HG03354 (cell line): Measurements from ENCODE around the gene UBD.

Experiments
- ATAC-seq: cut with Tn5 transposase; IDR thresholded peaks from one replicate; pipeline ENCODE4 v1.9.1; 2021; ENCODE audit warnings: mild to moderate bottlenecking; ENCODE audit not compliant: unreplicated experiment, poor library complexity, severe bottlenecking

UBD gene

DNA sequence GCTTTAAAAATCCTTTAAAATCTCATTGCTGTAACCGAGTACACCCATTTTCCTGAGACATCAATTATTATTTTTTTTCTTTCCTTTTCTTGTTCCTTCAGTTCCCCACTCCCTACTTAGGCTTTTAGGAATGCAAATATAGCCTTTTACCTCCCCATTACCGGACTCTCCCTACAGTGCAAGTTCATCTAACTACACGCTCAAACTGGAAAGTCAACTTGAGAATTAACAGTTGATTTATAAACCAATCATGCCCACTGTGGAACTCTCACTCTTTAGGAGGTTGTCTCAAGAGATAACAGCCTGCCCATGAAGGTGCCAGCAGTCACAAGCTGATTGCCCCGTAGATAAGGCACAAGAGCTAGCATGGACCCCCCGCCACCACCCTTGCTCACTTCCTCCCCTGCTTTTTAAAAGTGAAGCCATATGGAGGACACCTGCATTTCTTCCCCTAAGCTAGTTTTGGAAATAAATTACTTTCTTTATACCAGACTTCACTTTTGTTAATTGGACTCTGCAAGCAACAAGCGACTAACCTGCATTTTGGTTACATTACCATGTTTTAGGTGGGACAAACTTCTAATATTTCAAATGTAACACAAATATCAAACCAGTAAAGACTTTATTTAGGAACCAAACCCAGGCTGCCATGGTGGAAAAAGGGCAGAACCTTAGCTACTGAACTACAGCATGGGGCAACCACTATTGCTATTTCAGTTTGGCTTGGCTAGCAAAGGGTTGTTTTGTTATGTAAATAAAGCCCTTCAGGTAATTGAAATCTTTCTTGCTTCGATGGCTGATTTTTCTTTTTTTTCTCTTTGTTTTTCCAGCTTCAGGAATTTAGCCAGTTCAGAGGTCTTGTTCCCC lies 34.9 kb downstream of the UBD start:
- no peak for ATAC-seq

DNA sequence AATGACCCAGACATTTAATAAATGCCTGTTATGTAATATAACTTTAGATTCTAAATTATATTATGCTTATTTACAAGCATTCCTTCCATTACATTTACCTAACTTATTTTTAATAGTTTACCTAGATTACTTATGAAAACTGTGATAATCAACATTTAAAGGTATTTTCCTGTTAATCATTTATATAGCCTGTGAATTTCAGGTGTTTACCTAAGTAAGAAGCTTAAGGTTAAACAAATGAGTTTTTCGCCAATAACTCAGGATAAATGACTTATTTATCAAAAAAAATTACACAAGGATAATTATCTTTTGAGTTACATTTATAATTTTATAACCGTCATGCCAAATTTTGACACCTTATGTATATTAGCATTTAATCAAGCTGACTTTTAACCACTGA lies 35.5 kb downstream of the UBD start:
- no peak for ATAC-seq

DNA sequence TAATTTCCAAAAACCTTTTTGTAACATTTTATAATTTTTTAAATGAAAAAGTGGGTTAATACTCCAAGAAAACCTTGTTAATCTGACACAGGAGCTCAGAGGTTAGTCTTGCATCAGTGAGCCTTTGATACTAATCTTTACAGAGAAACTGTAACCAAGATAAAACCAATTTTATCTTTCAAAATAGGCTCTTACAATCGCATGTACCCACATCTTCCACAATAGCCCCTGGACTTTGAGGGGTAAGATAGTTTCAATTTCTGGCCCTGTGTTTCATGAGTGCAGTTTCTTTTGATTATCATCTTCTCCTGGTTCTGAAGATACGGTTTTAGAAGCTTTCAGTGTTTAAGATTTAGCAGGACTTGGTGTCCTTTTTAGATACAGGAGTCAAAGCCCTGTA lies 37.3 kb downstream of the UBD start:
- ATAC-seq: no peak

DNA sequence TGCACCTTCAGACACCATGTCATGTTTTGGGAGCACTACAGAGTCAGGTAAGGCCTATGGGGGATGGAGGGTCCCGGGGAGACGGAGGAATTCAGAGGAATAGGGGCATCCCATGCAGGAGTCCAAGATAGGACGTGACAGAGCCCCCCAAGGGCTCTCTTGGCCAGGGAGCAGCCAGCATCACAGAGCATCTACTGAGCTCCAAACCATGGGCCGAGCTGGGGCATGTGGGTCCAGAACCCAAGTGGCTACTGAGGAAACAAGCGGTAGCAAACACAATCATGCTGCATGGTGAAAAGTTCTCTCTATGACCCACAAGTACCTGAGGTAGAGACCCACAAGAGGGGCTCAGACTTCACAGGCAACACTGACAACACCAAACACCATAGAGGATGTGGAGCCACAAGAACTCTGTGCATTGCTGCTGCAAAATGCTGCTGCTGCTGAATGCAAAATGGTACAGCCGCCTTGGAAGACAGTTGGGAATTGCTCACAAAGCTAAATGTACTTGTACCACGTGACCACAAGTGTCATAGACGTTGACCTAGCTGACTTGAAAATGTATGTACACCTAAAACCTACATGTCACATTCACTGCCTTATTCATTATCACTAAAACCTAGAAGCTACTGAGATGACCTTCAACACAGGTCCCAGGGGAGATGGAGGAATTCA lies 38.4 kb downstream of the UBD start:
- ATAC-seq: no peak

DNA sequence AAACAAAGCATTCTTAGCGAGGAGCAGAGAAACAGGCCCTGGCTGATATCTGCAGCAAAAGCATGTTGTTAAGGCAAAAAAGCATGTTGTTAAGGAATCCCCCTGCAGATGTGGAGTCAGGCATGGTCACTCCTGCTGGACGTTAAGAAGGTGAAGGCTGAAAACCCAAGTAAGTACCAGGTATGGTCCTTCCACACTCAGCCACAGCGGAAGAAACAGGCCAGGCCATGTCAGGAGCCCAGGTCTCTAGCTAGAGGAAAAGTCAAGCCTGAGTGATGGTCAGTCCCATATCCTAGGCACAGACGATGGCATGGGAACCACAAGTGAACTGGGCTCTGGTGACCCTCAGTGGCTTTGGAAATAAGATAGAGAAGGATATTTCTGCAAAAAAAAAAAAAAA lies 39.3 kb downstream of the UBD start:
- no peak for ATAC-seq

DNA sequence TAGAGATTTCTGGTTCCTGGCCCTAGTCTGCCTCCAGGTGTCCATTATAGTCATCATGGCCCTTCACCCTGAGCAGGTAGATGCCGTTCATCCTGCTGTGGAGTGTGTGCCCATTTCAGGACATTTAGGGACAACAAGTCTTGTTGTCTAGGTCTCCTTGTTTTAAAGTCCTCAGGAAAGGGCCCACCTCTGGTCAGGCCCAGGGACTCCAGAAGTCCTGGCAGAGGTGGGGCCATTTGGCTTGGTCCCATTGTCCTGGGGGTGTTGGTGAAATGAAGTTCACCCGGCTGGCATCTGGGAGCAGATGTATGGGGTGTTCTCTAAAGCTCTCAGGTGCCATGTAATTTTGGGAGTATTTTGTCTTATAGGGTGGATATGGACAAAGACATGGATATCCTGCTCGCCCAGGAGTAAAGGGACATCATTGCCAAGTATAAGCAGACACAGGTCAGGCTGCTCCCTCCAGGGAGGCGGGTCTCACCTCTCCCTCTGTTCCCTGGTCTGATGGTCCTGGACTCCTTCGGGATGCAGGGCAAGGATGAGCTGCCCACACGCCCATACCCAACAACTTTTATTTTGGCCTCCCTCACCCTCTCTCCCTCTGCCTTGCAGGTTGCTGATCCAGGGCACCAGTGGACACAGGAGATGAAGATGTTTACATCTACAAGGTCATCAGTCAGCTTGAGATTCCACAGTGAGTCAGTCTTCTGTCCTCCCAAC lies 40.1 kb downstream of the UBD start:
- no peak for ATAC-seq

DNA sequence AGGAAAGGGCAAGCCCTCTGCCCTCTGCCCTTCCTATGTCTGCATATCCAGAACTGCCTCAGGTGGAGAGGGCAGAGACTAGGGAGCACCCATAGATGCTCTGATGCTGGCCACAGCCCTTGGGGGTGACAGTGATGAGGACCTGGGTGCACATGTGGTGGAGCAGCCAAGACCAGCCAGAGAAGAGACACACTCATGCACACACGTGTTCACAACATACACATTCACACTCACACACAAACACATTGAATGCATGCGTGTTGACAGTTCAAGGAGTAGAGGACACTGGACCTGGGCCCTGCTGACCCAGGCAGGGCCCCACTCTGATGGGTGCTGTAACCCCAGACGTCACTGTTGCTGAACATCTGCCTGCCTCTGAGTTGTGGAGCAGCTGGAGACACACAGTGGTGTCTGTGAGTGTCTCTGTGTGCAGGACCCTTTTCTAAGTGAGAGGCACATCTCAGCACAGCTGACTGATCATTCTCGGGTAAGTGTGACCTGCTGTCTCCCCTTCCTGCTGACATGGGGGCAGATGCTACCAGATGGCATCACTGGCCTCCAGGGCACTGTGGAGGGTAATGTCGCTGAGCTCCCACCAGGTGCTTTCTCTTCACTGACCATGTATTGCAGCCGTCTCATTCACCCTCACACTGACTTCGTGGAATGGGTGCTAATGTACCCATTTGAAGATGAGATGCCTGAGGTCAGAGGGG lies 41.6 kb downstream of the UBD start:
- no peak for ATAC-seq

DNA sequence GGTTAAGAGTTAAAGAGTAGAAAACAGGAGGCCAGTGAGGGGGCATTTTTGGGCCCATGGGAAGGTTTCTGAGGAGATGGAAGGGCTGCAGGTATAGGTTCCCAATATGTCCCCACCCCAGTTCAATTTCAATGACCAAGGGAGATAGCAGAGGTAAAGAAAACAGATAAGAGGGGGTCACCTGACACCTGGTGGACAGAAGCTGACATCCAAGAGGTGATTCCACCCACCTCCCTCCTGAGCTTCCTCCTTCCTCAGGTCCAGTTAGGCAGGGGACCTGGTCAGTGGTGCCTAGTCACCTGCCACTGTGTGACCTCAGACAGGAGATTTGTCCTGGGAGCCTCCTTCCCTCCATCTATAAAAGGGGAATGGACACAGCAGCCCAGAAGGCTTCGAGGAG lies 42.3 kb downstream of the UBD start:
- no peak for ATAC-seq

DNA sequence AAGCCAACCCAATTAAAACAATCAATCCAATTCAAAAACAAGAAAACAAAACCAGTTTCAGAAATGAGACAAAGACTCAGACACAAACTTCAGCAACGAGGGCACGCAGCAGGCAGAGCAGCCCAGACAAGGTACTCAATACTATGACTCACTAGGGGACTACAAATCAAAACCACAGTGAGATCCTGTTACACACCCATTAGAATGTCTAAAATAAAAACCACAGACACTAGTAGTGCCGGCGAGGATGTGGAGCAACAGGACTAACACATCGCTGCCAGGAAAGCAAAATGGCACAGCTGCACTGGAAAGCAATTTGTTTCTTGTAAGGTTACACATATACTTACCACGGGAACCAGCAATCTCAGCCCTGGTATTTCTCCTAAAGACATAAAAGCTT lies 43.4 kb downstream of the UBD start:
- ATAC-seq: no peak

DNA sequence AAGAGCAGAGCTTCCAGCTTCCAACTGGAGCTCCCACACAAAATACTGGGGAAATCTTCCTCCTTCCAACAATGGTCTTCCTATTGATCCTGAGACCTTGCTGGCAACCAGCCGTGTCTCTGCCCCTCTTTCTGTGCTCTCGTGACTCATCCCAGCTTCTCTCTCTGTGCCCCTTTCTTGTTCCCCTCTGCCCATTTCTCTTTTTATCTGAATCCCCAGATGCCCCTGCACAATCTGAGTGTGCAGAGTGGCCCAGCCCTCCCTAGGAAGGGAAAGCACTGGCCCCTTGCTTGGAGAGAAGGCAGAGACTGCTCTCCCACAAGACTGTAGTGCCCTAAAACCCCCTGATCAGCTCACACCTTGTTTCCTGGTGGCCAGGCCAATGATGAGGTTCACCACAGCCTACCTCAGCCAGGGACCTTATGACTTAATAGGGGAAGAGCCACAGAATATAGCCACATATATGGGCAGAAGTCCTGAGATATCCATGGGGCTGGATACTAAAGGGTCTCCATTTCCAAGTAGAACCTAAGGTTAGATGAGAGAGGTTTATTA lies 48.7 kb downstream of the UBD start:
- no peak for ATAC-seq

DNA sequence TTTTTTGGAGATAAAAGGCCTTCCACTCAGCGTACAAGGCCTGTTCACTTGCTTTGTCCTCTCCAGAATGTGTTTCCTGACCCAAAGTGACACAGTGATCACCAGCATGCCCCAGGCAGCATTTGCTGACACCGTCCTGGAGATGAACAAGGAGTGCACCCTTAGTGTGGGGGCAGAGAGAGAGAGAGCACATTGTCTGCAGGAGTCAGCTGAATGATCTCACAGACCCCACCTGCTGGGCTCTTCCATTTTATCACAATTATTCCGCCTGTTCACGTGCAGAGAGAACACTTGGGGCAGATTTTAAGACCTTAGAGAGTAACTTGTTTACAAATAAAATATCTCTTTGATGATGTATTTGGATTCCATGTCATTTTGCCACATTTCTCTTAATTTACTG lies 49.3 kb downstream of the UBD start:
- no peak for ATAC-seq

DNA sequence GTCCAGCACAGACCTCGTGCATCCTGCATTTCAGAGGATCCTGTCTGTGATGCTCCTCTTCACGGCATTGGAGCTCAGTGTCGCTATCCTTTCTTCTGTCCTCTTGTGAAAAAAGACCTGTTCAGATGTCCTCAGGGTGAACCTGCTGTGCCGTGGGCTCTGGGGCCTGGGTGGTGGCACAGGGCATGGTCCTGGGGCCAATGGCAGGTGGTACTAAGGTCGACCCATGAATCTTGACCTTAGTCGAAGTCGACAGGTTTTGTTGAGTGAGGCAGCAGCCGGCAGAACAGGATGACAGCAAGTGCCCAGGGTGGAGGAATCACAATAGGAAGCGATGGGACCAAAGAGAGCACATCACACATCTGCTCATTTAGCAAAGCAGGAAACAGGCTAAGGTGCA lies 49.8 kb downstream of the UBD start:
- no peak for ATAC-seq

DNA sequence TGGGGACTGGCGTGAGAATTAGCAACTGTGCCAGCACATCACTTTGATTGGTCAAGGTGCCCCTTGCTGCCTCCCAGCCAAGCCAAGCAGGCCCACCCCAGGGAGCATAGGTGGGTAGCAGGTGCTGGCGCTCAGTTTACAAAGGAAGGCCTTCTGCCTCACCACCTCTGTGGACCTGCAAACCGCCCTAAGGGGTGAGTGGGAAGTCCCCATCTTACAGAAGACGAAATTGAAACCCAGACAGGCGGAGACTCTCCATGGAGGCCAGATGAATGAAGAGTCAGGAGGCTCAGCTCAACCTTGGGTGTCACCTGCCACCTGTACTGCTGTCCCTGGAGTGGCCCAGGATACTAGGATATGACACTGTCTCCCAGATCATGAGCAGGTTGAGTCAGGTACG lies 50.3 kb downstream of the UBD start:
- ATAC-seq: no peak

DNA sequence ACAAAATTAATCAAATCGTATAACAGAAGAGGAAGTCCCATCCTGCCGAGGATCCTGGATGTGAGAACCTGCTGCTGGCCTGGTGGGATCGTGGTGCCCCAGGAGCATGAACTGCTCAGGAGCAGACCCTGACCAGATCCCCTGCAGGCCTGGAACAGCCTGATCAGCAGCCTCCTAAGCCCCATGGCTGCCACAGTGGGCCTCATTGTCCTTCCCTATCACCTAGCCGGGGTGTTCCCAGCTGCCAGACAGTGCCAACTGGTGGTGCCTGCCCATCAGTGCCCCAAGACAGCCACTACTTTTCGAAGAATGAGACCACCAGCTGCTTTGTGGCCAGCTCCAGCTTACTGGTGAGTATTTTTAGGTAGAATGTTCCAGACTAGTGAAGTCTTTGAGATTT lies 52.2 kb downstream of the UBD start:
- ATAC-seq: no peak

DNA sequence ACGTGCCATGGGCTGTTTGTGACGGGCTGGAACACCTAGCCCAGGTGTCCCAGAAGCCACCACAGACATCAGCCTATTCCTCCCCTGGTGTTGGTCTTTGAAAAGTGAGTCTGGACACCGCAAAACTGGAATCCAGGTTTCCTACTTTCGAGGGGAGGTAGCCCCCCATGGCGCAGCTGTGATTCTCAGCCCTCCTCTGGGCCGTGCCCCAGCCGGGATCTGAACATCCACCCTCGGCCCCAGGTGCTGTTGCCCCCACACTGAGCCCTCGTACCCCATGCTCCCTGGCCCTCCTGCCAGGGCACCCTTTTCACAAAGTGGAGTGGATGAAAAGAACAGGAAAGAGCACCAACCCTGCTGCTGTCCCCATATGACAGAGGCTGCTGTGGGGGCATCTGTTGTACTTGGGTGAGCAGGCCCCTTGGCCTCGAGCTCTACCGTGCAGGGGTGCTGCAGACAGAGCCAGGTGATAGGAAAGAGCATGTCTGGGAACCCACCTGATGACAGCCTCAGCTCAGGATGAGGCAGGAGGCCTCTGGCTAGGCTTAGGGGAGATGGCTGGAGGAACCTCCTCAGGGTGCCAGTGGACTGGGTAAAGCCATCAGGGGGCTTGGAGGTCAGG lies 53.0 kb downstream of the UBD start:
- no peak for ATAC-seq

DNA sequence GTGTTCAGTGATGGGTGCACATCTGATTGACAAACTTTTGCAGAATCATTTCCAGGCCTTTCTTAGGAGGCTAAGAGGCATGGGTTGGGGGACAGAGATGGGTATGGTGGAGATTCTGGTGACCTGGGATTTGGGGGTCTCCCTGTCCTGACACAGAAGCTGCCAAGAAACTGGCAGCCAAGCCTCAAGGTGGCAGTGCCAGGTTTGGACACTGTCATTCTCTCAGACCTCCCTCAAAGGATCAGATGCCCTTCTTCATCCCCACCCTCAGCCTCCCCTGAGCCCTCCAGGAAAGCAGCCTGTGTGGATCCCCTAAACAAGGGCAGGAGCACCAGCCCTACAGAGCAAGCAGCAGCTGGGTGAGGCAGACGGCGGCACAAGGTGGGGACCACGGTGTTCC lies 53.7 kb downstream of the UBD start:
- ATAC-seq: no peak
